Mesenteric fat pad (tissue), 1 donor: ENCODE data around the gene VWA5A. TPM values are rescaled to one million over a fixed set of nuclear protein-coding genes. Genes with fewer than 3 reads are reported as not detected.

ENCODE experiments used
- DNase-seq: peaks from one replicate; pipeline ENCODE4 v3.0.0-alpha.2; 2020; ENCODE audit warnings: low spot score
- long read RNA-seq: library from polyadenylated mRNA; unstranded; transcript quantifications from one replicate; pipeline ENCODE4 v2.0.0, GENCODE V29; 2020
- total RNA-seq: library from RNA; stranded (reverse); fragmentation: NEBNext Ultra II Directional; extraction: Animal tissue kit (Norgen Biotek cat#: 25700); gene quantifications from one replicate; pipeline ENCODE4 v1.2.1, GENCODE V29; 2021
- donor health status: DM: yes; HTN: yes; CAD: no.

The VWA5A gene, protein sequence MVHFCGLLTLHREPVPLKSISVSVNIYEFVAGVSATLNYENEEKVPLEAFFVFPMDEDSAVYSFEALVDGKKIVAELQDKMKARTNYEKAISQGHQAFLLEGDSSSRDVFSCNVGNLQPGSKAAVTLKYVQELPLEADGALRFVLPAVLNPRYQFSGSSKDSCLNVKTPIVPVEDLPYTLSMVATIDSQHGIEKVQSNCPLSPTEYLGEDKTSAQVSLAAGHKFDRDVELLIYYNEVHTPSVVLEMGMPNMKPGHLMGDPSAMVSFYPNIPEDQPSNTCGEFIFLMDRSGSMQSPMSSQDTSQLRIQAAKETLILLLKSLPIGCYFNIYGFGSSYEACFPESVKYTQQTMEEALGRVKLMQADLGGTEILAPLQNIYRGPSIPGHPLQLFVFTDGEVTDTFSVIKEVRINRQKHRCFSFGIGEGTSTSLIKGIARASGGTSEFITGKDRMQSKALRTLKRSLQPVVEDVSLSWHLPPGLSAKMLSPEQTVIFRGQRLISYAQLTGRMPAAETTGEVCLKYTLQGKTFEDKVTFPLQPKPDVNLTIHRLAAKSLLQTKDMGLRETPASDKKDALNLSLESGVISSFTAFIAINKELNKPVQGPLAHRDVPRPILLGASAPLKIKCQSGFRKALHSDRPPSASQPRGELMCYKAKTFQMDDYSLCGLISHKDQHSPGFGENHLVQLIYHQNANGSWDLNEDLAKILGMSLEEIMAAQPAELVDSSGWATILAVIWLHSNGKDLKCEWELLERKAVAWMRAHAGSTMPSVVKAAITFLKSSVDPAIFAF
- 14.6 TPM for total RNA-seq
- long read RNA-seq, transcript VWA5A-203 (18 exons, 3,419 nt): major isoform, 18 of 65 reads
- long read RNA-seq, transcript VWA5A-201 (10 exons, 1,863 nt): minor isoform, 9 of 65 reads
- long read RNA-seq, transcript VWA5A-204 (11 exons, 1,978 nt): minor isoform, 5 of 65 reads
- long read RNA-seq, partial matches to known transcripts: 29 of 65 reads
- long read RNA-seq, other reads (novel, unspliced or antisense): 4 of 65 reads

DNA sequence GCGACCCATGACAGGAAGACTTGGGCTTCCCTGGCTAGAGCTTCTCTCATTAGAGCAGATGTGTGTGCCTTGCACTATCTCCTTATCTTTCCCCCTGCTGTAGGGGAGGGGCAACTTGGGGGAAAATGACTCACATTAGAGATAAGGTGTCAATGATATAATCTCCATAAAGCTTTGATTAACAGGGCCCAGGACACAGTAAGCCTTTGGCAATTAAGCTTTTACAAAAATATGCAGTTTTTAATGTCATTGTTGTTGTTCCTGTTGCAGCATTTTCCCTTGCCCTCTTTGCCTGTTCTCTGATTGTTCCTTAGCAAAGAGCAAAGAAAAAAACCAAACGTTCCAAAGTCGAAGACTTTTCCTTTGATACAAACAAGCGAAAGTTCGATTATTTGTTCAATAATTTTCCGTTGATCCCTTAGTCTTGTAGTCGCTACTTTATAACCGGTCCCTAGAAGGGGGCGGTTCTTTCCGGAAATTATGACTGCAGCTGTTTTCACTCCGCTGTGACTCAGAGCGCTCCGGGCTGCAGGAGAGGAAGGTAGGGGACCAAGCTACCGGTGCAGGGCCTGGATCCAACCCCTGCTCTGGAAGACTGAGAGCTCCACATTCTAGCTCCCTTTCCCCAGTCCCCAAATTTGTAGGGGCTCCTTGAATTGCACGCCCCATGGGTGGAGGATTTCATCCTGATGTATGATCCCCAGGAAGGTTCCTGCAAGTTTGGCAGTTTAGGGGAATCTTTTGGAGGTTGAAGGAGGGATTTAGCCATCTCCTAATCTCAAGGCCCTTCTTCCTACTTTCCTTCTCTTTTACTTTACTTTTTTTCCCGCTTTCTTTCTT lies at the start of gene VWA5A:
Gene VWA5A, plus strand, starts transcription at position 509 of the 840 bp plus-strand sequence. CDS start 2,062 bp downstream, outside the sequence.
- no peak for DNase-seq

DNA sequence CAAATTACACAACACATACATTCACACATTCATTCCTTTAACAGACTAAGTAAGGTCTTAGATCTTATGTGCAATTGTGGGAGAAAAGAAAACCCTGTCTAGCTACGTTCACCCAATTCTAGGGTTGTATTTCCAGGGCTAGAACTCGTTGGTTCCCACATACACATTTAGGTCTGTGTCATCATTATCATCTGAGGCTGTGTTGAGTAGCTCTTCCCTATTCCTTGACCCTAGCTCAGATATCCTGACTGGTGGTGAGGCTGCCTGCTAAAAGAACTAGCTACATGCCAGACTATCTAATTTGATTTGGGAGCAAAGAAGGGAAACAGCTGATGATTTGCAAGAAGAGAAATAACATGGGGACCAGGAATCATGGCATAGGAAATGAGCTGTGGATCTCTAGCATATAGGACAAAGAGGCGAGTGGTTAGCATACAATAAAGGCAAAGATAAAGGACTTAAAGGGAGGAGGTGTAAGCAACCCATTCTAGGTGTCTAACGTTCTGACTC lies 46.6 kb upstream of the VWA5A start:
- DNase-seq: no peak

DNA sequence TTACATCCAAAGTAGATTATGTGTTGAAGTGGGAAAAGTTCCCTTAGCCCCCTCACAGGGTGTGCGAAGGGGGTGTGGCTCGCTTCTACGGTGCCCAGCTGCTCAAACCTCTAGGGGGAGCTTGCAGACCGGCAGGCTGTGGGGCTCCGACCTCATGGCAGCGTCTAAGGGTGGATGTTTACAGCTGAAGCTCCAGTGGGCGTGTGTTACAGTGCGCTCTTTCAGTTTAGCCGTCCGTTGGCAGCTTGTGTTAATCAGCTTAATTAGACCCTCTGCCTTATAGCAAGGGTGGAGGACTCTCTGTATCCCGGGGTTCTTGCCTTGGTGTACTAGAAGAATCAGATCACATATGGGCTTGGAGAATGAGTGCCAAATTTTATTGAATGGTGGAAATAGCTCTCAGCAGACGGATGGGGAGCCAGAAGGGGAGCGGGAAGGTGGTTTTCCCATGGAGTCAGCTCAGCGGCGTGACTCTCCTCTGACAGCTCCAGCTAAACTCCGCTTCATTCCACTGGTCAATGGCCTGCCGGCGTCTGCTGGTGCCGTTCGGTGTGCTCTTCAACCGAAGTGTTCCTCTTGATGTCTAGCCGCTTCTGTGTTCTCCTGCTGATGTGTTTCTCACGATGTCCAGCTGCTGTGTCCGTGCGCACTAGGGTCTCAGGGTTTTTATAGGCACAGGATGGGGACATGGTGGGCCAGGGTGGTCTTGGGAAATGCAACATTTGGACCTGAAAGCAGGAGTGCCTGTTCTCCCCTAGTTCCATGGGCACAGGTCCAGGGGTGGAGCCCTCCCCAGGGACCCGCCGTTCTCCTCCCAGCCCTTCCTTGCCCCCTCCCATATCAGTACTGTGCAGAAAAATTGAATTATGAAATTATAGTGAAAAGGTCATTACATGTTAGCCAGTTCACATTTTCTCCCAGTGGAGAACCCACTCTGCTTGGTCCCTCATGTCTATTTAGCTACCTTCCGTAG lies 45.5 kb upstream of the VWA5A start:
- no peak for DNase-seq

DNA sequence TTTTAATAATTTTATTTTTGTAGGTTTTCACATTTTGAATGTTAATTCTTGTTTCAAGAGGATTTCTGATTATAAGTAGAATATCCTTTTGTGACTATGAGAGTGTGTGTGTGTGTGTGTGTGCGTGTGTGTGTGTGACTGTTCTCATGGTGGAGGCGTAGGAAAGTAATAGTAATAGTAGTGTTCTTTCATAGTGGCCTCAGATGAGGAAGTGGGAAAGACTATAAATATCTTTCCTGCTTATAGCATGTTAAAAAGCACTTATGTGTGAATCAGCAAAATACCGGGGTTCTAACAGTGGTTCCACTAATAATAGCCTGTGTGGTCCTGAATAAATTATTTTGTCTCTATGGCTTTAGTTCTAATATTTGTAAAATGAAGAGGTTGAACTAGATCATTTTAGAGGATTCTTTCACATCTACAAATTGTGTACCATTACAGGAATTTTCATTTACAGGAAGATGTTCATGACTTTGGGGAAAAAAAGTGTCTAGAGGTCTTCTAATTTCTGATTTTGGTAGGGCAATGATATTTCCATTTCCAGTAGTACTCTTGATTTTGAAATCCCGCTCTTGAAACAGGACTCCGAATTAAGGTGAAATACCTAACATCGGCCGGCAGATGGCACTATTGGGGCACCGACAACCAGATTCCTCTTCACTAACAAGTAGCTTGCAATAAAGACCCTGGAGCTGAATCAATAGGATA lies 44.2 kb upstream of the VWA5A start:
- DNase-seq: no peak

DNA sequence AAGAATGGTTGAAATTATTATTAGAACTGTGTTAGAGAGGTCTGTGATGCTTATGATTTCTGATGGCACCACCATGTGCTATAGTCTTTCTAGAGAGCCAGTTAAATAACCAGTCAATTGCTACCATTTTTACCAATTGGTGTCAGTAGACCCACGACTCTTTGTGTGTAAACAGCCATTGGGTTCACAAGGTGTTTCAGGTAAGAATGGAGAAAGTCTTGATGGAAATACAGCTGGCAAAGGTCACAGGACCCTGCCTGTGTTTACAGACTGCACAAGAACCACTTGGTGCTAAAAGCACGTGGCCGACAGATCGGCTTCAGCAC lies 43.7 kb upstream of the VWA5A start:
- no peak for DNase-seq

DNA sequence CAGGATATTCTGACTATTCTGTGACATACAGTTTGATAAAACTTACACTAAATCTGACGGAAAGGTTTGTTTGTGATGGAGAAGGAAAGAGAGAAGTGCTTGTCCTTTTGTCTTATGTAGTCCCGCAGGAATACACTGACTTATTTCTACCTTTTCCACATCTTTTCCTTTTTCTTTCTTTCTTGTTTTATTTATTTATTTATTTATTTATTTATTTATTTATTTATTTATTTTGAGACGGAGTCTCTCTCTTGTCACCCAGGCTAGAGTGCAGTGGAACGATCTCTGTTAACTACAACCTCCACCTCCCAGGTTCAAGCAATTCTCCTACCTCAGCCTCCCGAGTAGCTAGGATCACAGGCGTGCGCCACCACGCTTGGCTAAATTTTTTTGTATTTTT lies 43.1 kb upstream of the VWA5A start:
- DNase-seq: no peak

DNA sequence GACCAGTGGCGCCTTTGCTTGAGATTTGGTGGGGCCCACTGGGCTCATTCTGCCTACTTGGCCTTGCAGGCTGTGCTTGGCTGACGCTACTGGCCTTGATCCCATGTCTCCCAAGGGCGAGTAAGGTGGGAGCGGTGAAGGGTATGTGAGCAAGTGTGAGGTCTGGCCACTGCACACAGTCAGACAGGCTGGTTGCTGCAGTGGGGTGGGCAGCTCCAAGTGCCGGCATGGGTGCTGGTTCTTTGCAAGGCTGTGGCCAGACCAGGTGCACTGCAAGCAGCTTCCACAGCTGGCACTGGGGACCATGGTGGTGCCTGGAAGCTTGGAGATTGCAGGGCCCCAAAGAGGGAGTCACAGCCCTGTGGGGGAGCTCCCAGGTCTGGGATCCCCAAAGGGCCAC lies 40.7 kb upstream of the VWA5A start:
- no peak for DNase-seq

DNA sequence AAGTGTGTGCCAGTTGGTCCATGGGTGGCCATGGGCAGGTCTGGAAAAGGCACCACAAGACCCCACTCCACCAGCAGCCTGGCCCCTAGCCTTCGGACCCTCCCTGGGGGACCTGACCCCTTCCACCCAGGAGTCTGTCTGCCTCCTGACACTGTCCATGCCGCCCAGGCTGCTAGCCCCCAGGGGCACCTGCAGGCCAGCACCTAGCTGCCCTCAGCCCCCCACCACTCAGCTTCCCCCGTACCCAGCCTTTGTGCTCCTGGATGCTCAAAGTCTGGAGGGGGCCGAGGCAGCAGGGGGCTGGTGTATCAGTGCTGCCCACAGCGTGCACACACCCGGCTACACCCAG lies 39.8 kb upstream of the VWA5A start:
- no peak for DNase-seq

DNA sequence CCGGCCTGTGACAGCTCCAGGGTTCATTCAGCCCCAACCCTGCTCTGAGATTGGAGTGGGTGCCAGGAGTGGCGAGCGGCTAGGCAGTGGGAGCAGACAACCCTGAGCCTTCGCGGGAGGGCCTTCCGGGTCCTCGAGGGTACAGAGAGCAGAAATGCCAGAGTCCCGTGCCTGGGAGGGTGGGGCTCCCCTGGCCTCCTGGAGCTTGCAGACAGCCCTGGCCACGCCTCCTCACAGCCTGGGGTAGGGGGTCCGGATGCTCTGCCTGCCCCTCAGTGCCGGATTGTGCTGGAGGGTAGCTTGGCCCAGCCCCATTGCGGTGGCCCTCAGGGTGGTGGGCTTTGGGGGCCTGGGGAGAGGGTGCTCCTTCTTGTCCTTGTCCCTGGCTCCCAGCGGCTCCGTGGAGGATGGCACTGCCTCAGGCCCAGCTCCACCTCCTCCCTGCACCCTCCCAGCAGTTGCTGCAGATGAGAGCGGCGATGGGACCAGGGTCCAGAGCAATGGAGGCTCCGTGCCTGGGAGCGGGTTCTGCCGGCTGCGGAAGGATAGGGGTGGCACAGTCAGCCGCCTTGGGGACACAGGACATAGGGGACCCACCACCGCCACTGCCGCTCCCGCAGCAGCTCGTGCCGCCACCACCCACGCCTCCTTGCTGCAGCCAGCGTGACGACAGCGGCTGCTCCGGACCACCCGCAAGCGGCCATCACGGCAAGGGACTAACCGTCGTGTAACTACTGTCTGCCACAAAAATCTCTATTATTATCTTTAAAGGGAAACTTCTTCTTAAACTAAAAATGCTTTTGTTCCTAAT lies 39.2 kb upstream of the VWA5A start:
- no peak for DNase-seq

DNA sequence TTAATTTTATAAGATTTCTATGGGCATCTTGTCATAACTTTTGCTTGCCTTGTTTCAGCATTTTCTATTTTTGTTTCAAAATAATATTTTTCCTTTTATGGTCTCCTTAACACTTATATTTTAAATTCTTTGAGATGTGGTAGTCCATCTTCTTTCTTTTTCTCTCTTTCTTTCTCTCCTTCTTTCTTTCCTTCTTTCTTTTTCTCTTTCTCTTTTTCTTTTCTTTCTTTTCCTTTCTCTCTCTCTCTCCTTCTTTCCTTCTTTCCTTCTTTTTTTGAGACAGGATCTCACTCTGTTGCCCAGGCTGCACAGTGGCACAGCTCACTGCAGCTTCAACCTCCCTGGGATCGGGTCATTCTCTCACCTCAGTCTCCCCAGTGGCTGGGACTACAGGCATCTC lies 38.0 kb upstream of the VWA5A start:
- no peak for DNase-seq

DNA sequence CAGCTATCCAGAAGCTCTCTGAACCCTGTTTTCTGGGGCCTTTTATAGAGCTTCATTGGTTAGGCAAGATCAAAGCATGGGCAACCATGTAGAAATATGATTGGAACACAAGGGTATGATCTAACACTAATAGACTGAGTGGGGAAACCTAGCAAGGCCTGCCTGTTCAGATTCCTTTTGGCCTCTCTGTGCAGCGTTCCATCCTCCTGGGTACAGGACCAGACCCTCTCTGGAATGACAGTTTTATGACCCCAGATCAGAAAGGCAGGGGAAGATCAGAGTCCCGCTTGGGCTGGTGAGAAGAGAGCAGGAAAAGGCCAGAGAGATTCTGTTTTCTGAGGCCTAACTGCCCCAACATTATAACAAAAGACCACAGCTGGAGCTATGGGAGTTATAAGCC lies 36.7 kb upstream of the VWA5A start:
- DNase-seq: no peak

DNA sequence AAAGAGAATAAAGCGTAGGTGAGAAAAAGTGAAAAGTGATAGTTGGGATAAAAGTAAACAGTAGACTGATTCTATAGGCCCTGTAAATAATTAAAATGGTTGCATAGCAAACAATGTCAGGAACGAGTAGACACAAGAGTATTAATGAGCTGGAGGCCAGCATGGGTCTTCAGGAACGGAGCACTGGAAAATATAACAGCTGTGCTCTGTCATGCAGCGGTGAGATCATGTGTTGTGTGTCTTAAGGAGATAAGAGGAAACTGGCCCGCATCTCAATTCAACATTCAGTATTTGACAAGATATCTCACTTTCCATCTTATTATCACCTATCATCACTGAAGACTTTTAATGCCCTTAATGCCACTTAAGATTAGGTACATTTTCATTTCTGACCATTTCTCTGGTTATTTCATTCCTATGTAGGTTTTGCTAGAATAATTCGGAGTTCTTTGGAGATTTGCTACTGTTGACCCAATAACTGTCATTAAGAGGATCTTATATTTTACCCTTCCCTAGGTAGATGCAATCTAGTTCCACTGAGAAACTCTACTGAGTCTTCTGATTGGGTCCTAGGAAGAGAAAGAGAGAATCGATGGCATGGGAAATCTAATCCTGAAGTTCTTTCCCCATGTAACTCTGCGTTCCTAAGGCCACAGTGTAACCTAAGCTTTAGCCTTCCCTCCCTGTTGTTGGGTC lies 35.5 kb upstream of the VWA5A start:
- DNase-seq: no peak

DNA sequence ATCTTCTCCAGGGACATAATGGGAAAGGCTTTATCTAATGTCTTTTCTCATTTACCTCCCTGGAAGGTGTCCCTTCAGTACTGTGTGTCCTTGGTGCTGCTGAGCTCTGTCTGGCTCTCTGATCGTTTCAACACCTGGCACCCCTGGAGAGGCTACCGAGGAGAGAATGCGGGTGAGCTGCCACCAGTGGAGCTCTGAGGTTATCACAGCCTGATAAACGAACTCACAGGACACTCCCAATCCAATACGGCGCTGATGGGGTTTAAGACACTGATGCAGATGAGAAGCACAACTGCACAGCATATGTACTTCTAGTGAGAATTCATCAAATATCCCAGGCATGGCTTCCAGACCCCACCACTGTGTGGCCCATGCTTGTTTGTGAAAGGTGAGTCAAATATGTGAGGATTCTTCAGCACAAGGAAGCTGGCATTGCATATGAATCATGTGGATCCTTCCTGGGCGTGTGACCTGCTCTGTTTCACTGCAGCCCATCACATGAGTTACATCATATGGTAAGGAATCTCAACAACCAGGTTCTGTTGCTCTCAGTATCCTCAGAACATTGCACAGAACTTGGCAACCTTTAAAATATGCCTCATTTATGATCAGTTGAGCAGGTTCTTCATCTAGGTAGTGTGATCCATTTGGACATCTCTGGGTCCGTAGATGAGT lies 34.8 kb upstream of the VWA5A start:
- DNase-seq: no peak

DNA sequence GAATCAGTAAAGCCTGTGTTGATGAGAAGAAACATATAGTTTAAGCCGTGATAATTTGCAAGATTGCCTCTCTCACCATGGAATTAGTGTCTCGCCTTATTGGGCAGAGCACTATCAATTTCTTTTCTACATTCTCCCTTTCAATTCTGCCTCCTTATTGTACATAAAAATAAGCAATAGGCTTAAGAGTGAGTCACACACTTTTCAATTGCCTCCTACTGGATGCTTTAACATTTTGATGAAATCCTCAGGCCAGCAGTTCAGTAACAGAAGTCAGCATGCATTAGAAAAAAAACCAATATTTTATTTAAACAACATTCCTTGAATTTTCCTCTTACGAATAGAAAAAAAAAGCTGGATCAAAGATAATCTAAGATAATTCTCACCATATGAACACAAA lies 33.8 kb upstream of the VWA5A start:
- no peak for DNase-seq

DNA sequence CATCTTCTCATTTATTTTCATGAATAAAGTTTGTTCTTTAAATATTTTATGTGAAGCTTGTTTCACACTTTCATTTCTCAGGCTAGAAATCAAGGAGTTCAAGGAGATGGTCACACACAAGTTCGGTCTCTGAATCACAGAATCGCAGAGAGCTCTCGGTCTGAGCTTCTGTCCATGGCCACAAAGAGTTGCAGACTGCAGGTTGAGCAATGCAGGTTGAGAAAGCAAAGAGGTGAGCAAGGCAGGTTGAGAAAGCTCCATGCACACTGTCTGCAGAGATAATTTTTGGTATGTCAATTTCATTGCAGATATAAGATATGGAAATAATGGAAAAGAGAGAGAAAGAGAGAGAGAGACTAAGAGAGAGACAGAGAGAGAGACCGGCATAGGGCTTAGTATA lies 32.9 kb upstream of the VWA5A start:
- no peak for DNase-seq

DNA sequence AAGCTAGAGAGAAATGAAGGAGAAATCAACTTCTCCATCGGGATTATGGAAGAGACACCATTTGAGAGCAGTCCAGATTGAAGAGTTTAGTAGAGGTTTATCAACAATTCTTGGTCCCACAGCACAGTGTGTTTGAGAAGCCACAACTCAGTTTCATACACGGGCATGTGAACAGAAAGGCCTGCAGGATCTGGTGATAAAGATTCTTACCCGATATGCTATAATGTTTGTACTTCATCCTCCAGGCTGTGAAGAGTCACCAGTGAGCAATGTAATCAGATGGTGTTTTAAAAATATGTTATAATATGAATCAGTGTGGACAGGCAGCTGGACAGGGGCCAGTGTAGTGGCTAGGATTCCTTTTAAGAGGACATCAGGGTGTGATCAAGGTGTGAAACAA lies 29.7 kb upstream of the VWA5A start:
- DNase-seq: no peak
